HS-27A (cell line): ENCODE measurements around the gene FADS6.
"Not testable (repeated sequence)": the region's sequence is repeated elsewhere in the genome, so short reads cannot be mapped to it uniquely, and the experiment has no call there.

ENCODE experiments used
- DNase-seq: peaks from one replicate; pipeline ENCODE4 v3.0.0-alpha.2; 2012; ENCODE audit warnings: low read depth, missing footprints

FADS6 gene

DNA sequence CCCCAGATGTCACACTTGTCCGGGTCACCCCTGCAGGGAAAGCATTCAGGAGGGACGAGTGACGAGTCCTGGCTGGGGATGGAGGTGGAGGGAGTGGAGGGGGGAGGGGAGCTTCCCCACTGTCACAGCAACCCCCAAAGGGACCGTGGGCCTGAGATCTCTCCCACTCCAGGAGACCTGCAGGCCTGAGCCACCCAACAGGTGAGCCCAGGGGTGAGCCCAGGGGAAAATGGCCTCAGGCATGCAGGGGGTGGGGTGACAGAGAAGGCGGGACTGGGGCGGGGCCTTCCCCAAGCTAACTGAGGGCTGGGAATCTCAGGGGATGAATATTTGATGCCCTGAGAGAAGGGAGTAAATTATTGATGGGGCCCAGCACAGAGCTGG lies 27.2 kb upstream of the FADS6 start:
- DNase-seq, result no peak

DNA sequence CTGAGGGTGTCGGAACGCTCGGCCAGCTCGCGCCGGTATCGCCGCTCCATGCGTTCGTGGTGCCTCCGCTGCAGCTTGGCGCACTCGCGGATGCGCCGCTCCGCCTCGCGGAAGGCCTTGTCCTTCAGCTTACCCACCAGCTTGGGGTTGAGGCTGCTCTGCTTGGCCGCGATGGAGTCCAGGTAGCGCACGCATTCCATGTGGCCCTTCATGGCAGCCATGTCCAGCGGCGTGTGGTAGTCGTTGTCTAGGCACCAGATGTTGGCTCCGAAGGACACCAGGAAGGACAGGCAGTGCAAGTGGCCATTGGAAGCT lies 26.8 kb upstream of the FADS6 start:
- DNase-seq, result no peak

DNA sequence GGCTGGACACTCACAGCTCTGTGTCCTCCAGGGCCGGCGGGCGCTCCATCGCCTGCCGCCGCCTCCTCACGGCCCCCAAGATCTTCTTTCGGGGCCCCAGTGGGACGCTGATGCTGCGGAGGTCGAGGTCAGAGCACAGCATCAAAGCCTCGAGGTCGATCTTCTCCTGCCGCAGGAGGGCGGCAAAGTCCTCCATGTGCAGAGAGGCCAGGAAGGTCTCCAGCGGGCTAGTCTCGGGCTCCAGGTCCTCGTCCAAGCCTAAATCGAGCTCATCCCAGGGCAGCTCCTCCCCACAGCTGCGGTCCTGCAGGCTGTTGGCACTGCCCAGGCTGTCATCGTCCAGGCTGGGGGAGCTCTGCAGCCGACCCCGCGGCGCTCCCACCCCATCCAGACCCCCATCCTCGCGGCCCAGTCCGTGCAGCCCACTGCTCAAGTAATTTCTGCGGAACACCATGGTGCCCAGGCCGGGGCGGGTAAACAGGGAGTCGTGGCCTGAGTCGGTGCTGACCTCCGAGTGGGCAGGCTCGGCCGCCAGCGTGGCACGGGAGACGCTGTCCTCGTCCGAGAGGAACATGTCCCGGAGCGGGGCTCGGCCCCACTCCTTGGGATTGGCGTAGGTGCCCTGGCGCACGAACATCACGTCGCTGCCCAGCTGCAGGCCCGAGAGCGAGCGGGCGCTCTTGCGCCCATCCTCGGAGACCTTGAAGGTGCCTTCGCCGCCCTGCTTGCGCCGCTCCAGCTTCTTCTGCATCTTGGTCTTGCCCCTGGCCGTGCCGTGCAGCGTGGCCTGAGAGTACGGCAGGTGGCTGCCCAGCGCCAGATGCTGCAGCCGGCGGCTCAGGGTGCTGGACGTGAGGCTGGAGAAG lies 26.2 kb upstream of the FADS6 start:
- no peak for DNase-seq

DNA sequence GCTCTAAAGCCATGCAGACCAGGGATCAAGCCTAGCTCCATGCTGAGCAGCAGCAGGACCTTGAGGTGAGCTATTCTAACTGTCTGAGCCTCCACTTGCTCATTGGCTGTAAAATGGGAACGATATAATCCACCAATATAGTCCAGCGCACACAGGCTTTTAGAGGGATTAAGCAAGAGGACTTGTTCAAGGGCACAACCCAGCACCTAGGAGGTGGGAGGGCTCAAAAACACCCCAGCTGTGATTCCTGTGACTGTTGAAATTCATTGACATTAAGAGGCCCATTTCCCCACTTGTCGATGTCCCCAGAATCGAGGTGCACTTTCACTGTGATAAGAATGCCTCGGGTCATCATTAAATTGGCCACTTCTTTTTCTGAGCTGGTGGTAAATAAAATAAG lies 25.5 kb upstream of the FADS6 start:
- DNase-seq, result no peak

DNA sequence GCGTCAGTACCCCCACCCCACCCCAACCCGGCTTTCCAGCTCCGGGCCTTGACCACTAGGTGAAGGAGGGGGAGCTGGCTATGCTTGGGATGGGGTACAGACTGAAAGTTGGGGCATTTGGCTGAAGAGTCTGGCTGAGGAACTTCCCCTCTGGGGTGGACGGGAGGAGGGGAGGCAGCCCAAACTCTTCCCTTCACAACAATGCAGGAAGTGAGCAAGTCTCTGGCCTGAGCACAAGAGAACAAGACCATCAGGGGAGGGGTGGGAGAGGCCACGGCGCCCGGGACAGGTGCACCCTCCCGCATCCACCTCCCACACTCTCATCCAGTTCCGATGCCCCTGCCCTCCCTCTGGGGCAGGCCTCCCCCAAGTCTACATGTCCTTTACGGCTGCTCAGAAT lies 24.0 kb upstream of the FADS6 start:
- DNase-seq, result no peak

DNA sequence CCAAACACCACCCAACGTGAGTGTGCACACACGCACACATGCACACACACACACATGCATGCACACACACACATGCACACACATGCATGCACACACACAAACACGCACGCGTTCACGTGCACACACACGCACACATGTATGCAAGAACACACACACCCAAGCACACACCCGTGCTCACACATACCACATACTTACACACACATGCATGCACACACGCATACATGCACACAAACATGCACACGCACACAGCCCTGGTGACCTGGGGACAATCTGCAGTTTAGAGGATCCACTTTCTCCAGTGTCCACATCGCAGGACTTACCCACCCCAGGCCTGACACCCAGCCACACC lies 23.4 kb upstream of the FADS6 start:
- DNase-seq, result no peak

DNA sequence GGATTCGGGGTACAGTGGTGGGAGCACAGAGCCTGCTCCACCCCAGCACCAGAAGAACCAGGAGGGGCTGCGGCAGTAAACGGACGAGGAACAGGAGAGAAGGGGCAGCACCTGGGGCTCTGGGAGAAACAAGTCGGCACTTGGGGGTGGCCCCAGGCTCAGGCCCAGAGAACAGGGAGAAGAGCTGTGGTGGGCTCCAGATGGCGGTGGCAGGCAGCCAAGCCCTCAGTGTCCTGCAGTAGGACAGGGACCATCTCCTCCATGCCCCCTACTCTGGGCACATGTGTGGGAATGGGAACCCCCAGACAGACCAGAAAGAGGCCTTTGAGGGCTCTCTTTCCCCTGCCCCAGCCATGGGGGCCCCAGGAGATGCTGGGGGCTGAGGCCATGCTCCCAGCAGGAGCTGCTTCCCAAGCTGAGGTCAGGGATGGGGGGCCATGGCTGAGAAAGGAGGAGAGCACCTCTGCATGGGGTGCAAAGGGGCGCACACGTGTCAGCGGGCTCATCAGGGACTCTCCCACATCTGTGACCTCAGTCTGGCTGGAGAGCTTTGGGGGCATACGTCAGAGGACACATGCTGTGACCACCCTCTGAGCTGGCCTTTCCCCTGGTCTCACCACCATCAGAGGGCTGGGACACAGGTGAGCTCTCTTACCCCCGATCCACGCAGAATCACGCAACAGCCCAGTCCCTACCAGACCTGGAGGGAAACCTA lies 22.9 kb upstream of the FADS6 start:
- no peak for DNase-seq

DNA sequence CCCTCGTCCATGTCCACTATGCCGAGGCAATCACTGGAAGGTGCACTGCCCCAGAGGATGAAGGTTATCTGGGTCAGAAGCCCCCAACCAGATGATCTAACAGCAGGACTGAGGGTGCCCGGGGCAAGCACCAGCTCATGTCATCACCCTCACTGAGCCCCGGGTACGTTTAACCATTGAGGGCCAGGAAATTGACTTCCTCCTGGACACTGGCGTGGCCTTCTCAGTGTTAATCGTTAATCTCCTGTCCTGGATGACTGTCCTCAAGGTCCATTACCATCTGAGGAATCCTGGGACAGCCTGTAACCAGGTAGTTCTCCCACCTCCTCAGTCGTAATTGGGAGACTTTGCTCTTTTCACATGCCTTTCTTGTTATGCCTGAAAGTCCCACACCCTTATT lies 18.0 kb upstream of the FADS6 start:
- not testable (repeated sequence) for DNase-seq

DNA sequence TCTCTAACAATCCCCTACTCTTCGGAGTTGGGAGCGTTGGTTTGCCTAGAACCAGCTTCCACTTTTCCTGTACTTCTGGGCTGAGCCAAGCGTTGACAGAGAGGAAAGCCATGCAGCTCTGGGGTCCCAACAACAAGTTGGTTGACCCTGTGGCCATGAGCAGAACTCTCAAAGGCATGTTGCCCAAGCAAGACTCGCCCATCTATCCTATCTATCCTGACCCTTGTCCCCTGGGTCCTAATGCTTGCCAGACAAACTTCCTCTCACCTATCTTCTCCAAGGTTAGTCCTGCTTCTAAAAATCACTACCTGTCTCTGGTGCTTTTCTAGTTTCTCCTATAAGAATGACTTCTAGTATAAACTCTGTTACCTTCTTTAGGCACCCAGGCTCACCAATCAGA lies 15.7 kb upstream of the FADS6 start:
- DNase-seq, result not testable (repeated sequence)

DNA sequence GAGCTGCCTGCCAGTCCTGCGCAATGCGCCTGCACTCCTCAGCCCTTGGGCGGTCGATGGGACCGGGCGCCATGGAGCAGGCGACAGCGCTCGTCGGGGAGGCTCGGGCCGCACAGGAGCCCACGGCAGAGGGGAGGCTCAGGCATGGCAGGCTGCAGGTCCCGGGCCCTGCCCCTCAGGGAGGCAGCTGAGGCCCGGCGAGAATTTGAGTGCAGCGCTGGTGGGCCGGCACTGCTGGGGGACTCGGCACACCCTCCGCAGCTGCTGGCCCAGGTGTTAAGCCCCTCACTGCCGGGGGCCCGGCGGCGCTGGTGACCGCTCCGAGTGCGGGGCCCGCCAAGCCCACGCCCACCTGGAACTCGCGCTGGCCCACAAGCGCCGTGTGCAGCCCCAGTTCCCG lies 13.6 kb upstream of the FADS6 start:
- no peak for DNase-seq

DNA sequence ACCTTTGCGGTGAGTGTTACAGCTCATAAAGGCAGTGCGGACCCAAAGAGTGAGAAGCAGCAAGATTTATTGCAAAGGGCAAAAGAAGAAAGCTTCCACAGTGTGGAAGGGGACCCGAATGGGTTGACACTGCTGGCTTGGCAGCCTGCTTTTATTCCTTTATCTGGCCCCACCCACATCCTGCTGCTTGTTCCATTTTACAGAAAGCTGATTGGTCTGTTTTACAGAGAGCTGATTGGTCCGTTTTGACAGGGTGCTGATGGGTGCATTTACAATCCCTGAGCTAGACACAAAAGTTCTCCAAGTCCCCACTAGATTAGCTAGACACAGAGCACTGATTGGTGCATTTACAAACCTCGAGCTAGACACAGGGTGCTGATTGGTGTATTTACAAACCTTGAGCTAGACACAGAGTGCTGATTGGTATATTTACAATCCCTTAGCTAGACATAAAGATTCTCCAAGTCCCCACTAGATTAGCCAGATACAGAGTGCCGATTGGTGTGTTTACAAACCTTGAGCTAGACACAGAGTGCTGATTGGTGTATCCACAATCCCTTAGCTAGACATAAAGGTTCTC lies 12.9 kb upstream of the FADS6 start:
- DNase-seq, result not testable (repeated sequence)

DNA sequence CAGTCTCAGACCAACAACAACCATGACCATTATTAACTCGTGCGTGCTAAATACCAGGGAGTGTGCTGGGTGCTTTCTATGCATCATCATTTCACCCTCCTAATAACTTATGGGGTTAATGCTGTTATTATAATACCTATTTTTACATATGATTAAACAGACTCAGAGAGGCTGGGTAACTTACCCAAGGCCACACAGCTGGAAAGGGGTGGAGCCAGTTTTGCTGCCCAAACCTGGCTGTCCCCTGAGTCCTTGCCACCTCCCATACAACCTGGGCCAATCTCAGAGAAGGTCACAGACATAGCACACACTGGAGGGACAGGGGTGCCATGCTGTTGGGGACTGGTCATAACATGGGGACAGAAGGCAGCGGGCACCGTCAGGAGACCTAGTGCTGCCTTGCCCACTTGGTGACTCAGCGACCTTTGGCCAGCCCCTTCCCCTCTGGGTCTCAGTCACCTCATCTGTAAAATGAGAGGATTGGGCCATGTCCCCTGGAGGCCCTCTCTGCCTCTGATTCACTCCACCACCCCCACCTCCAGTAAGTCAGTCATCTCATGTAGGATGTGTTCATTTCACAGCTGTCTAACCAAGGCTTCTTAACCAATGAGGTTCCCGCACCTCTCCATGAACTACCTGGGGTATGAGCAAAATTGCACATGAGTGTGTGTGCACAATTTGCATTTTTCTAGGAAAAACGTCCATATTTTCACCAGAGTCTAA lies 11.4 kb upstream of the FADS6 start:
- DNase-seq, result no peak

DNA sequence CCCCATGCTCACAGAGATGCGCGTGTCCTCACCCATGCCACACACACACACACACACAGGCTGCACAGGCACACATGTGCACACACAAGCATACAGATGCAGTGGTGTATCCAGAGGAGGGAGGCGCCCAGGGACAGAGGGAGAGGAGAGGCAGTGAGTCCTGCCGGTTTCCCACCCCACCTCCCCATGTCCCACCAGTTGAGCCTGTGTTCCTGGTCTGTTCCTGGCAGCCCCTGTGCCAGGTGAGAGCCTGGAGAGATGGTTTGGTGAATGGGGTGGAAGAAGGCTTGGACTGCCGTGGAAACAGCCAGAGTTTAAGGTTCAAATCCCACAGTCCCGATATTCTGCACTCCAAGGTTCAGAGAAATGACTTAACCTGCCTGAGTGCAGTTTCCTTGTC lies 10.2 kb upstream of the FADS6 start:
- no peak for DNase-seq

DNA sequence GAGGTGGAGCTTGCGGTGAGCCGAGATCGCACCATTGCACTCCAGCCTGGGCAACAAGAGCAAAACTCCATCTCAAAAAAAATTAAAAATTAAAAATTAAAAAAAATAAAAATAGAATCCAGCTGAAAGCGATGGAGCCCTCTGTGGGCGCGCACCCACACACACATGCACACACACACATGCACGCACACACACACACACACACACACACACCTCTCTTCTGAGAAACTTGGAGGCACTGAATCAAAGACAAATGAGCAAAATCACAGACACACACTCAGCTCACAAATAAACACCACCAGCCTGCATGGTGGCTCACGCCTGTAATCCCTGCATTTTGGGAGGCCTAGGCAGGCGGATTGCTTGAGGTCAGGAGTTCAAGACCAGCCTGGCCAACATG lies 9.6 kb upstream of the FADS6 start:
- DNase-seq, result no peak

DNA sequence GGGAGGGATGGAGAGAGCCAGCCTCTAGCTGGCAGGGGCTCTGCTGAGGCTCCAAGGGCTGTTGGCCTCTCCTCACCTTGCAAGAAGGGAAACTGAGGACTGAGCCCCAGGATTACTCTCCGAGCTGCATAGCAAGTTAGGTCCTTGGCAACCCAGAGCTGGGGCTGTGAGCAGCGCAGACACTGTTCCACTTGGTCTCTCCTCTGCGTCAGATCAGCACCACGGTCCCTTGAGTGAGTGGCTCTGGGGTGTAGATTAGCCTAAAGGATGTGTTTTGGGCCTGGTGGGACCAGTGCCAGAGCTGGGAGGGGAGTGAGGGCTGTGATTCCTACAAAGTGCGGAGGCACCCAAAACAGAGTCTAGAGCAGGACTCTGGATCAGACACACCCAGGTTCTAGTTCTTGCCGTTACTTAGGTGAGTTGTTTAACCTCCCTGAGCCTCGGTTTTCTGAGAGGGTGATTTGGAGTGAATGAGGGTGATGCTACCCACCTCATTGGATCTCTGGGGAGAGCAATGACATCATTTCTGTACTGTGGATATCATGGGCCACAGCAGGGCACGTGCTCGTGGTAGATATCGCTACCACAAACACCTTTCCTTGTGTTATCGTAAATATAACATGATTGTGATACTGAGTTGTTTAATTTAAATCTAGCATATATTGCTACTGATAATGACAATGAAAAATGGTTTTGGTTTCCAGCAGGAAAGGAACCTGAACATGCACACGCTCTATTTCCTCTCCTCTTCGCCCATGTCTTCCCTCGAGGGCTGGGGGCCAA lies 8.1 kb upstream of the FADS6 start:
- DNase-seq, result no peak

DNA sequence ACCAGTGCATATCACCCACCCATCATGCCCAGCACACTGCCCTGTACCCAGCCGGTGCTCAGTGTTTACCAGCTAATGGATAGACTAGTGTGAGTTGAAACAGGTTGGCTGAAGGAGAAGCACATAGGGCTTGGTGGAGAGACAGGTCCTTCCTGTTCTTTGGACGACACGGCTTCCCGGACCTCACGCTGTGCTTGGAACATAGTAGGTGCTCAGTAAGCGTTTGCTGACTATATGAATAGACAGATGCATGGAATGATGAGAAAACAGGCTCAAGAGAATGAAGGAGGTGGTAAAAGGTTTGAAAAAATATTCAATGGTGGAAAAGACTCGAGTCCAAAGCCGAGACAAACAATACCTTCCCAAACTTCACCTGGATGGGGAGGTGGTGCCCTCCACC lies 6.8 kb upstream of the FADS6 start:
- no peak for DNase-seq

DNA sequence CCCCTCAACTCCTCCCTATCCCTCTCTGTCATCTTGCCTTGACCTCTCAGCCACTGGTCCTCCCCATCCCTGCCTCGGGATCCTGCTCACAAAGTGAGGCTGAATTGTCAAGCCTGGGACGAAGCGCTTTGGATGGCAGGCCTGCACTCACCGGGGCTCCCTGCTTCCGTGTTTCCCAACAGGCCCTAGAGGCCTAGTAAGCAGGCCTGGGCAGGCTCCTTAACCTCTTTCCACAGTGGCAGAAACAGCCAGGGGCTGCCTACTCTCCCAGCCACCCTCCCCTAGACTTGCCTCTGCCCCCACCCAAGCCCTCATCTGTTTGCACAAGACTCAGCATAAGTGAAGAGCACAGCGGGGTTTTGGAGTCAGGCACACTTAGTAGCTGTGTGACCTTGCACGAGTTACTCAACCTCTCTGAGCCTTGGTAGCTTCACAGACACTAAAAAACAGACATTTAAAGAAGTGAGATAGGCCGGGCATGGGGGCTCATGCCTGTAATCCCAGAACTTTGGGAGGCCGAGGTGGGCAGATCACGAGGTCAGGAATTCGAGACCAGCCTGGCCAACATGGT lies 5.0 kb upstream of the FADS6 start:
- DNase-seq, result no peak

DNA sequence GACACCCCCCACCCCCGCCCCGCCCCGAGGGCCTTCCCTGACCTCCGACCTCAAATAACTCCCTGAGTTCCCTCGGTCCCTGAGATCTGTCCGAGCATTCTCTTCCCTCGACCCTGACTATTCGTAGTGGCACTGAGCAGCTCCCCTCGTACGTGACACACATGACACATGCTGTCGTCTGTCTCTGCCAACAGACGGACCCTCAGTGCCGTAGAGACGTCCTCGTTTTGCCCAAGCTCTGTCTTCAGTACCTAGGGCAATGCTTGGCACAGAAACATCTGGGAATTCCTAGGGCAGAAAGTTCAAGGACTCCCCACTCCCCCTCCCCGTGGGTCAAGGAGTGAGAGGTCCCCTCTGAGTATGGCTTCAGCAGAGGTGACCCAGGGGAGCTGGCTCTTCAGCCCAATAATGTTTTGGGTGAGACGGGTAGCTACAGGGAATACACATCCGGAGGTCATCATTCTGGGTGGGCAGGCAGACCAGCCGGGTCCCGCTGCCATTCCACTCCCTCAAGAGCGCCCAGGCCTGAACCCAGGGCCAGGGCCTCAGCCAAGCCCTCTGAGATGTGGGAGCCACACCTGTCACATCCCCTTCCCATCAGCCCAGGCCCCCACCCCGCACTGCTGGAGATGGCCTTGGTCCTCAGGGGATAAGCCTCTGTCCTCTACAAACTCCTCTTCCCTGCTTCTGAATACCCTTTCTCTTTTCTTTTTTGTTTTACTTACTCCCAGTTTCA lies 671 bp upstream of the FADS6 start:
- DNase-seq, result no peak

DNA sequence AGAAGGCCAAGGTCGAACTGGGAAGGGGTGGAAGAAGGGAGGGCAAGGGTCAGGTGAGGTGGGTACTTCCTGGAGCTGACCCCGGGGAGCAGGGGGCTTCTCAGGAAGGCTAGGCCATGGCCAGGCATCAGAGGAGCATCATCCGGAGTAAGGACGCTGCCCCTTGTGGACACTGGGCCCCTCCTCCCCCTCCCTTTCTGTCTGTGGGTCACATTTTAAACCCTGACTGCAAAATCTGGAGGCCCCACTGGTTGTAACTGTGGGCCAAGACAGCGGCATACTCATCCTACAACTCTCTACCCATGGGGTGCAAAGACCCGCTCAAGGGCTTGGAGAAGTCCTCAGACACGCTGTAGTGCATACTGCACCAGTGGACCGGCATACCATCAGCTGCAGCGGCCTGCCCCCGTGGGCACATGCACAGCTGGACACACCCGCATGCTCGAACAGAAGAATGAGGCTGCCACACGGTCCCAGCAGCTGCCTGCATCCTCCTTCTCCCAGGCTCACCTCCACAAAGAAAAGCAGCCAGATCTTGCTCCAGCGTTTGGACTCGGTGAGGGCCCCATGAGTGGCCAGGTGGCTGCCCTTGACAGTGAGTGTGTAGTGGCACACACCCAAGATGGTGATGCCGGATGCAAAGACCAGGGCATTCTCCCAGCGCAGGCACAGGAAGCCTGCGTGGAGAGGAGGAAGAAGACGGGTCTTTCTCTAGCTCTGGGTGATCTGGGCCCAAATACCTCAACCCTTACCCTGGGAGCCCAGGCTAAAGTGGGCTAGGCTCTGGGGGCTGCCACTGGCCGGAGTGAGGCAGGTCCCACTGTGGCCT lies 1.2 kb downstream of the FADS6 start:
- no peak for DNase-seq

DNA sequence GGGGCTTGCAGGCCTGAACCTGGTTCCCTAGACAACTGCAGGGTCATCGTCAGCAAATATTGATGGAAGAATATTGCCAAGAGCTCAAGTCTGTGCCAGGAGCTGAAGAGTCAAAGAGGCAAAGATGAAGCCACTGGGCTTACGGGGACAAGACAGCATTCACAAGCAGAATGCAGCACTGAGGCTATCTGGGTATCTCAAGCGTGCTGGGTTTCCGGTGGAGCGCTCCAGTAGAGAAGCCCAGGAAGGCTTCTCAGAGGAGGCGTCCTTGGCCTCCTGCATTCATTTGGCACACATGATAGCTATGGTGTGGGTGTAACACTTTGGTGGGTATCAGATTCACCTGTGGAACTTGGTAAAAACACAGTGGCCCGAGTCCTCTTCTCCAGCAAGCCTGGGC lies 2.9 kb downstream of the FADS6 start:
- DNase-seq, result no peak
